ENCODE data around the gene CPED1. TPM values are rescaled to one million over a fixed set of nuclear protein-coding genes. Genes with fewer than 3 reads are reported as not detected.

Gene CPED1
- total and polyA plus RNA-seq, 7 donors, result 1.2 to 120 (median 79.6) TPM

DNA sequence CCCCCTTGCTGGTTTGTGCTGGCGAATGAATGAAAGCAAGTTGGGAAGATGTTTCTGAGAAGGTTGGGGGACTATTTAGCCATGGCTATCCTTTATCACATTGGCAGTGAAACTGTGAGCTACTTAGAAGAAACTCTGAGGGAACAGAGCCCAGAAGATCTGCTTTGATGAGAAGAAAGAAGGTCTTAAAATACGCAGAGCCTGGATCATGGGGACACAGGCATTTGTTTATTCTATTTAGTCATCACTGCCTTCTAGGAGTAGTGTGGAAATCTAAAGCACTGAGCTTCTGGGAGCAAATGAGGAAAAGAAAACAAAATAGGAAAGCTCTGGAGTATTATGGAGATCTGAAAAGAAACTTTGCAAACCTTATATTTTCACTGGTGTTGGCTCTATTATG, 28.5 kb downstream of the CPED1 start:
- no peaks in the 10 kb centered on the region for H3K9me3 ChIP-seq
- H3K4me3 ChIP-seq, result no peak overlapping the region
- 87 to 88% methylated on average over 2 of the region's 2 CpGs for WGBS, 2 donors
- no peaks in the 10 kb centered on the region for H3K27me3 ChIP-seq
- peak in 2 of 4 donors; percentile 12 to 50 for TF ChIP-seq EP300 (IDR thresholded peaks at IDR 0.05)
- TF ChIP-seq POLR2A (IDR thresholded peaks at IDR 0.05), result no peak
- peak in 3 of 4 donors; percentile 15 to 54 (median 37) for TF ChIP-seq POLR2AphosphoS5 (IDR thresholded peaks at IDR 0.05)
- peaks cover 0 to 89% (median 59%) of the 10 kb centered on the region in 4 donors for H3K4me1 ChIP-seq
- no peaks in the 10 kb centered on the region for H3K36me3 ChIP-seq
- intact Hi-C loops (cut with DNase I), result no loop called here
- peak; percentile 67 for DNase-seq
- peak overlapping the region; percentile 41 to 80 (median 76) for H3K27ac ChIP-seq

DNA sequence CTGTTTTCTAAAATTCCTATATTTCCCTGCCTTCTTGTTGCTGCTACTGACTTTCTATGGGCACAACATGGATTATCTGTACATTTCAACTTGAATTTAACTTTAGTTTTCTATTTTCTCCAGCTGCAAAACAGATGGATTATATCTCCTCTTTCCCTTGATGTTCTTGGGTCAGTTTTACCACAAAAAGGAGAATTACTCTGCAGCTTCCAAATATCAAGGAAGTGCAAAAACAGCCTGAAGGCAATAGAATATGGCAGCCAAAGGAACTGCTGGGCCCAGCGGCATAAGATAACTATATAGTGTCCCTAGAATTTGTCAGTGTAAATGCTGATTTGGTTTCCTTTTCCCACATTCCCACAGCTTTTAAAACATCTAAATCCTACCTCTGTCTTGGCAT, 29.1 kb downstream of the CPED1 start:
- Histone ChIP-seq H3K36me3 (no peaks in the 10 kb centered on the region), H3K27ac (peak overlapping the region; percentile 41 to 80 (median 76)), H3K27me3 (no peaks in the 10 kb centered on the region), H3K4me3 (no peak overlapping the region), H3K9me3 (no peaks in the 10 kb centered on the region), H3K4me1 (peaks cover 0 to 89% (median 62%) of the 10 kb centered on the region in 4 donors)
- WGBS, 2 donors, result 85% methylated on average over 1 of the region's 1 CpG
- DNase-seq, result no peak
- TF ChIP-seq EP300 (IDR thresholded peaks at IDR 0.05) (no peak), POLR2AphosphoS5 (IDR thresholded peaks at IDR 0.05) (no peak), POLR2A (IDR thresholded peaks at IDR 0.05) (no peak)
- TF ChIP-seq, protein P1, sequence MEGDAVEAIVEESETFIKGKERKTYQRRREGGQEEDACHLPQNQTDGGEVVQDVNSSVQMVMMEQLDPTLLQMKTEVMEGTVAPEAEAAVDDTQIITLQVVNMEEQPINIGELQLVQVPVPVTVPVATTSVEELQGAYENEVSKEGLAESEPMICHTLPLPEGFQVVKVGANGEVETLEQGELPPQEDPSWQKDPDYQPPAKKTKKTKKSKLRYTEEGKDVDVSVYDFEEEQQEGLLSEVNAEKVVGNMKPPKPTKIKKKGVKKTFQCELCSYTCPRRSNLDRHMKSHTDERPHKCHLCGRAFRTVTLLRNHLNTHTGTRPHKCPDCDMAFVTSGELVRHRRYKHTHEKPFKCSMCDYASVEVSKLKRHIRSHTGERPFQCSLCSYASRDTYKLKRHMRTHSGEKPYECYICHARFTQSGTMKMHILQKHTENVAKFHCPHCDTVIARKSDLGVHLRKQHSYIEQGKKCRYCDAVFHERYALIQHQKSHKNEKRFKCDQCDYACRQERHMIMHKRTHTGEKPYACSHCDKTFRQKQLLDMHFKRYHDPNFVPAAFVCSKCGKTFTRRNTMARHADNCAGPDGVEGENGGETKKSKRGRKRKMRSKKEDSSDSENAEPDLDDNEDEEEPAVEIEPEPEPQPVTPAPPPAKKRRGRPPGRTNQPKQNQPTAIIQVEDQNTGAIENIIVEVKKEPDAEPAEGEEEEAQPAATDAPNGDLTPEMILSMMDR (IDR thresholded peaks at IDR 0.05), result no peak
- intact Hi-C loops (cut with DNase I), result no loop called here

DNA sequence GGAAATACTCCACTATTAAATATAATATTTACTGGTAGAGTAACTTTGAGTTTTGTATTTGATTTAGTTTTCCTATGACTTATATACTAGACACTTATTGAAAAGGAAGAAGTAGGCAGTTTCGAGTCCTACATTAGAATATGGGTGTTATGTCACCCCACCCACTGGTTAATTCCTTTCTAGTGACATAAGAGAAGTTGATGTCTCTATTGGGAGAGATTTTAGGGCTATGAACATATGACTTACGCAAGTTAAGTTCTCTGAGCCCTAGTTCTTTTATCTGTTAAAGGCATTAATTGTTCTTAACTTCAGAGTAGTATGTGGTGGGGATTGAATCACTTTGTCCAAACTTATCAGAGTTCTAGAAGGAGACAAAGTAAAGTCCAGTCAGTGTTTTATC, 30.5 kb downstream of the CPED1 start:
- no peak for DNase-seq
- Histone ChIP-seq H3K4me3 (no peak overlapping the region), H3K9me3 (no peaks in the 10 kb centered on the region), H3K27me3 (no peaks in the 10 kb centered on the region), H3K36me3 (no peaks in the 10 kb centered on the region), H3K4me1 (peaks cover 0 to 92% (median 71%) of the 10 kb centered on the region in 4 donors), H3K27ac (peak overlapping the region; percentile 38 to 80 (median 66))
- intact Hi-C loops (cut with DNase I), result no loop called here
- TF ChIP-seq POLR2A (IDR thresholded peaks at IDR 0.05) (no peak), EP300 (IDR thresholded peaks at IDR 0.05) (peak in 1 of 4 donors; percentile 19), POLR2AphosphoS5 (IDR thresholded peaks at IDR 0.05) (peak in 1 of 4 donors; percentile 45)
- WGBS, 2 donors, result 80% methylated on average over 2 of the region's 2 CpGs

DNA sequence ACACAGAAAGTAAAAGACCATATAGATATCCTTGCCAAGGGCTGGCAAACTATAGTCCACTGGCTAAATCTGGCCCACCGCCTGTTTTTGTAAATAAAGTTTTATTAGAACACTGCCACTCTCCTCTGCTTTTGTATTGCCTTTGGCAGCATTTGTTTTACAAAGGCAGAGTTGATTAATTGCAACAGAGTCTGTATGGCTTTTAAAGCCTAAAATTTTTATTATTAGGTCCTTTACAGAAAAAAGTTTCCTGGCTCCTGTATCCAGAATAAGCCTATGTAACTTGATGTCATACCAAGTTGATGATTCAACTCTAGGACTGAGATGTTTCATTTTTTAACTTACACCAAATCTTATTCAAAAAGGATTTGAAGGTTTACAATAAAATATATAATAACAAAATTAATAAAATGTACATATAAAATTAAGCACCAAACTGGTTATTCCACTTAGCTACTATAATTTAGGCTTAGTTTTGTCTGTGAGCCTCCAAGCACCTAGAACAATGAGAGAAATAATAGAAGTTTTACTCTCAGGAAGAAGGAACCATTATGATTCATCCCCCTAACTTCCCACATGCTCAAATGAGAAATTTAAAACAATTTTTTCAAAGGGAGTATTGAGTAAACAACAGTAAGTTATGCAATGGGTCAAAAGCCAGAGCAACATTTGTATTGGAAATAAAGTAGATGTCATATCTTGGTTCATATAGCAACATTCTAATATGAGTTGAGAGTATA, 31.9 kb downstream of the CPED1 start:
- TF ChIP-seq, protein P1 (IDR thresholded peaks at IDR 0.05), result no peak
- peak in 2 of 4 donors; percentile 16 to 55 for TF ChIP-seq POLR2AphosphoS5 (IDR thresholded peaks at IDR 0.05)
- 95 to 97% methylated on average over 1 of the region's 1 CpG for WGBS, 2 donors
- peaks cover 0 to 95% (median 72%) of the 10 kb centered on the region in 4 donors for H3K4me1 ChIP-seq
- H3K4me3 ChIP-seq, result no peak overlapping the region
- intact Hi-C loops (cut with DNase I), result no loop called here
- H3K36me3 ChIP-seq, result no peaks in the 10 kb centered on the region
- no peaks in the 10 kb centered on the region for H3K27me3 ChIP-seq
- peak overlapping the region; percentile 52 to 80 (median 66) for H3K27ac ChIP-seq
- no peaks in the 10 kb centered on the region for H3K9me3 ChIP-seq
- DNase-seq, result no peak

DNA sequence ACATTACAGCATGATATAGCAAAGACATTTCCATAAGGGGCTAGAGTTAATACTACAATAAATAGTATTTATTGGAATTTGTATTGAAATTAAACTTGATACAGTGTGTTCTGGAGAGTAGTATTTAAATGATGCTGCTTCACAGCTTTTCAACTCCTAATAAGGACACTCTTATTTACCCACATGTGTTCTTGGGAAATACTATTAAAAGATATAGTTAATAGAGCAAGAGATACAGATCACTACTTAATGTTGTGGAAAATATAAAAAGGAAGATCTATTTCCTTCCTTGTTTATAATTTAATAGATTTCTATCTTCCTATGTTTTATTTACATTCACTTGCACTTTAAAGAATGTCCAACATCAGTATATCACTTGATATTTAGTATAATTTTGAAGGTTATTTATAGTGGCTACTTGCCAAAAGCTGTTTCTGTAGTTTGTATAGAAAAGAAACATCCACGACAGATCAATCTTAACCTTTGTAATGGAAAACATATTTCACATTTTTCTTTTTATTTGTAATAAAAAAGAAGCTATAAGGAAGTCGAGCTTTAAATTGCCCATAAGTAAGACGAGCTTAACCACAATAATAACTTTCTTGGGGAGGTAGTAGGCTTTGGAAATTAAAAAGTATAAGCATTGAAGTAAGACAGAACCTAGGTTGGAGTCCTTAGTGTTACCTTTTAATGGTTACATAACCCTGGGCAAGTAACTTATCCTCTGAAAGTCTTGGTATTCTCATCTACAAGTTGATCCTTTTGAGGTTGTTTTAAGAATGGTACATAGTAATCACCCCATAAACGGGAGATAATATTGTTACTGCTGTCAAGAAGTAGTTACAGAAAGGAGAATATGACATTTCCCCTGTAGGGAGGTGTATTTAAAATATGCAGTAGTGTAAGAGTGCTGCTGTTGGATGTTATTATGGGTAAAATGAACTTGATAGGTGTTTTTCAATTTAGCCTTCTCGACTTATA, 32.8 kb downstream of the CPED1 start:
- intact Hi-C loops (cut with DNase I), result no loop called here

More for the DNA sequence above, 32.8 kb downstream of the CPED1 start:
- no peak overlapping the region for H3K4me3 ChIP-seq
- no peaks in the 10 kb centered on the region for H3K36me3 ChIP-seq
- 32 to 61% methylated on average over 5 of the region's 5 CpGs for WGBS, 2 donors
- peaks cover 0 to 93% (median 72%) of the 10 kb centered on the region in 4 donors for H3K4me1 ChIP-seq
- no peaks in the 10 kb centered on the region for H3K27me3 ChIP-seq
- H3K27ac ChIP-seq, result peak overlapping the region; percentile 52 to 80 (median 66)
- no peaks in the 10 kb centered on the region for H3K9me3 ChIP-seq
- TF ChIP-seq EP300 (IDR thresholded peaks at IDR 0.05), result no peak
- TF ChIP-seq, protein P1 (IDR thresholded peaks at IDR 0.05), result no peak
- TF ChIP-seq POLR2AphosphoS5 (IDR thresholded peaks at IDR 0.05), result no peak
- no peak for TF ChIP-seq POLR2A (IDR thresholded peaks at IDR 0.05)
- DNase-seq, result no peak
